COLO668 (cell line): ENCODE data around the gene ZNF276.
"Not testable (repeated sequence)": the region's sequence is repeated elsewhere in the genome, so short reads cannot be mapped to it uniquely, and the experiment has no call there.

Experiments
- DNase-seq: peaks from one replicate; lab custom pipeline; 2025; ENCODE audit not compliant: unreplicated experiment; lab: John Stamatoyannopoulos, UW

Gene ZNF276

DNA sequence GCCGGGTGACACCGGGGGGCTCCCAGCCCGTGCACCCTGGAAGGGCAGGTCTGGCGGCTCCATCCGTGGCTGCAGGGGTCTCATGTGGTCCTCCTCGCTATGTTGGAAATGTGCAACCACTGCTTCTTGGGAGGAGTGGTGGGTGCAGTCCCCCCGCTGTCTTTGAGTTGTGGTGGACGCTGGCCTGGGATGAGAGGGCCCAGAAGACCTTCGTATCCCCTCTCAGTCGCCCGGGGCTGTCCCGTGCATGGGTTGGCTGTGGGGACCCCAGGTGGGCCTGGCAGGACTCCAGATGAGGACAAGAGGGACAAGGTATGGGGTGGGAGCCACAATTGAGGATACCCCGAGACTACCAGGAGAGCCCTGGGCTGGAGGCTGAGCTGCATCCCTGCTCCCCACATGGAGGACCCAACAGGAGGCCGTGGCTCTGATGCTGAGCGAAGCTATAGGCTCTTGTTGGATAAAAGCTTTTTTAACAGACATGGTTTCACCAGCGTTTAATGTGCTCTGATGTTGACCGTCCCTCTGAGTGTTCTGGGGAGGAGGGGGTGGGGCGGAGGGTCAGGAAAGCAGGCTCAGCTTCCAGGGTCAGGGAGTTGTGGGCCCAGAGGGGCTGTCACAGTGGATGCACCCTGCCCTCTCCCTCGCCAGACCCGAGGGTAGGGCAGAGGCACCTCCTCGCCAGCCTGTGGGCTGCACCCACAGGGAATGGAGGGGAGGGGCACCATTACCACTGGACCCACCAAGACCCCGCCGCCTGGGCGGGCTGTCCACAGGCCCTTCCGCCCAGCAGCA is 25.3 kb upstream of the ZNF276 start:
- no peak for DNase-seq

- DNase-seq, result no peak
Observed at GRCh38 chr16:89696670-89697128, 24.6 kb upstream of the ZNF276 start.

GRCh38 chr16:89697161-89697615 is 24.1 kb upstream of the ZNF276 start:
- DNase-seq, result peak; percentile 83

DNA sequence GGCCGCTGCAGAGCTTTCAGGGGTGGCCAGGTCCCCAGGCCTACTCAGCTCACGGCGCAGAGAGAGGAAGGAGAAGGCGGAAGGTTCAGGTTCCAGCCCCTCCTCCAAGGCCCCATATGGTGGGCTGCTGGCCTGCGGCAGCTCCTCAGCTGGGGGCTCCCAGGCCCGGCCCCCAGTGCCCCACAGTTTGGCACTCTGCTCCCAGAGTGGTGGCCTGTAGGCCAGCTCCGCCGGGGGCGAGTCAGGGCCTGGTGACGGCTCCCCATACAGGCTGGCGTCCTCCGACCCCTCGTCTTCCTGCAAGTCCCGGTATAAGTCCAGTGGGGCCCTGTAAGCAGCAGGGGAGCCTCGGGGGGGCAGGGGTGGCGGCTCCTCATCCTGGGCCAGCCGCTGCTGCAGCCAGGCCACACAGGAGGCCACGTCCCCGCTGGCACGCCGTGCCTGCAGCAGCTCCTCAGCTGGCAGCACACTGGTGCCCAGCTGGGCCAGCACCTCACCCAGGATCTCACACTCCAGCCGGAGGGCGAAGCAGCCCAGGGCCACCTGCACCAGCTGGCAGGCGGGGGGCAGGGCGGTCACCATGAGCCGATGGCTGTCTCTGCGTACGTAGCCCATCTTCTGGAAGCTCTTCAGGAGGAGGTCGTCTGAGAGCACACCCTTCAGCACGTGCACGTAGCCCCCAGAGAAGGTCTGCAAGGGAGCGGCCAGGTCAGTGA is 23.6 kb upstream of the ZNF276 start:
- DNase-seq, result peak; percentile 68

- DNase-seq, result not testable (repeated sequence)
Observed at GRCh38 chr16:89698717-89699116, 22.6 kb upstream of the ZNF276 start.

DNA sequence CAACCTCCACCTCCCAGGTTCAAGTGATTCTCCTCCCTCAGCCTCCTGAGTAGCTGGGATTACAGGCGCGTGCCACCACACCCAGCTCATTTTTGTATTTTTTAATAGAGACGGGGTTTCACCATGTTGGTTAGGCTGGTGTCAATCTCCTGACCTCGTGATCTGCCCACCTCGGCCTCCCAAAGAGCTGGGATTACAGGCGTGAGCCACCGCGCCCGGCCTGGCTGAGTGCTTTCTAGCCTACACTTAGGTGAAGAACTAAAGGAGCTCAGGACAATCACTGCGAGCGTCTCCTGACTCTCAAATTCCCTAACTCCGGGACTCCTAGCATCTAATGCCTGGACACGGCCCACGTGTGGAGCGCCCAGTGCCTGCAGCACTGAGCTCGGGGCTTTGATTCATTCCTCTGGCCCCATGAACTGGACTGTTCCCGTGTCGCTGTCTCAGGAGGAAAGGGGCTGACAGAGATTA is 21.7 kb upstream of the ZNF276 start:
- DNase-seq, result not testable (repeated sequence)

GRCh38 chr16:89700100-89700648 is 21.2 kb upstream of the ZNF276 start:
- peak; percentile 100 for DNase-seq

DNA sequence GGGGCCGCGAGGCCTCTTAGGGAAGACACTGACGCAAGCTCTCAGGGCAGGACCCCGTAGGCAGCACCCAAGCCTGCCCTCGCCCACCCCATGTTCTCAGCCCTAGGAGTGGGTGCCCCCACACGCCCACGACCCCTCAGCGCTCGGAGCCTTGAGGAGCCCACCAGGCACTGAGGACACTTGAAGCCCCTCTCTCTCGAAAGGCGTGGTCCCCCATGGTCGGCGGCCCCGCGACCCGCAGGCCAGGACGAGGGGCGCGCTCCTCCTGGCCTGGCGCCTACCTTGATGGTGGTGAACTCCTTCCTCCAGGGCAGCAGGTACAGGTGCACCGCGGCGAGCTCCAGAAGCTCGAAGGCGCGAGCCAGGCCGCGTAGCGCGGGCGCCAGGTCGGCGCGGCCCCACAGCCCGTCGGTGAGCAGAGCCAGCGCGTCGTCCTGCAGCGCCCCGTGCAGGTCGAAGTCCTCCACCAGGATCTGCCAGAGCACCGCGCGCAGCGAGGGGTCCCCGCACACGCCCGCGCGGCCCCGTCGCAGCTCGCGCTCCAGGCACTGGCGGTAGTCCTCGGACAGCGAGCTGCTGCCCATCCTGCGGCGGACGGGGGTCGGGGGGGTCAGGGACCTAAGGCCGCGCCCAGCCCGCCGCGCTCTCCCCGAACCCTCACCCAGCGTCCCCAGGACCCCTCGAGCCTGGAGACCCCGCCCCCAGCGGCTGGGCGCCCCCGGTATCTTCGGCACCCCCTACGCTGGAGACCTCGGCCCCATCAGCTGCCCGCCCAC is 20.5 kb upstream of the ZNF276 start:
- DNase-seq, result peak; percentile 86

DNA sequence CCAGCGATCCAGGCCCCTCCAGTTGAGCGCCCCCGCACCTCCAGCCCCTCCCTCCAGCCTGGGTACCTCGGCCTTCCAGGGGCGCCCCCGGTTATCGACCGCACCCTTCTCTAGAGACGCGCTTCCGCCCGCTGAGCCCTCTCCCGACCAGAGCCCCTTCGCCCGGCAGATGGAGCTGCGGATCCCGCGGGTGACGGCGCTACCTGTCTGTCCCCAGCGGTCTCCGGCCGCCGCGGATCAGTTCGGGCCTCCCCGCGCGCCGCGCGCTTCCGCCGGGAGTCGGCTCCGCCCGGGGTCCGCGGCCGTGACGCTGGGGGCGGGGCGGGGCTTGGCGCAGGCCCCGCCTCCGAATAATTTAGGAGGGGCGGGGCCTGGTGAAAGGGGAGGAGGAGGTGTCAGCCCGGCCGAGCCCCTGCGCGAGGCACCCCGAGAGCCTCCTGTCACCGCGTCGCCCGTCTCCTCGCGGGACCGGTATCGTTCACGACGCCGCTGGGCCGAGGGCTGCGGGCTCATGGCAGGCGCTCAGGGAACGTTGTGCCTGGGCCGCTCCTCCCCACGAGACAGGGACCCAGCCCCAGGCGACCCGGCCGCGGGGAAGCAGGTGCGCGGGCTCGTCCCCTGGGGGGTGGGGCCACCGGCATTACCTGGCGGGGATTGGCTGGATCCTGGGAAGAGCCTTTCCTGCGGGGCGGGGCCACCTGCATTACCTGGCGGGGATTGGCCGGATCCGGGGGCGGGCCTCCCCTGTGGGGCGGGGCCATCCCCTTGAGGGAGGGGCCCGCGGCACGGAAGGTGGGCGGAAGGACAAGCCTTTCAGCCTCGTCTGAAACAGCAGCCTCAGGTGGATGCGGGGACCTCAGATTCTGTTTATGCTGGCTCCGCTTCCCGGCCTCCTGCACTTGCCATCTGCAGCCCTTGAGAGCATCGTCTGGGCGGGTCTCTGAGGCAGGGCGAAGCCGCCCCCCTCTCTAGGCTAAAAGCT is 19.6 kb upstream of the ZNF276 start, which contains the start of gene SPATA2L:
SPATA2L (minus strand) TSS at position 281 of the 982 bp plus-strand sequence. CDS start 473 bp downstream, outside the sequence.
- peak; percentile 99 for DNase-seq

GRCh38 chr16:89704281-89704680 is 17.1 kb upstream of the ZNF276 start:
- no peak for DNase-seq

DNA sequence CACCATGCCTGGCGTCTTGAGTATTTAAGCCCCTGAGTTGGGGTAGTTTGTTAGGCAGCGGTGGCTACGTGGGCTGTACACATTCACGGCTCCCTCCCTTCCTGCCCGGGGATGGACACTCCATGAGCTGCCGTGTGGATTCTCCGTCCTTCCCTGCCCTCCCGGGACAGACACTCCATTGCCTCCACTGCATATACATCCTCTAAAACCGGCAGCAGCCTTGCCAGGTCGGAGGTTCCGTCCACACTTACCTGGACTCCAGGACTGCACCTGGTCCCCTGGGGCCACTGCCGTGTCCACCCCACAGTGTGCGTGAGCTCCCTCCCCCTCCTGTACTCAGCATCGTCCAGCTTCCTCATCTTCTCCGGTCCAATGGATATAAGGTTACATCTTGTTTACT is 16.3 kb upstream of the ZNF276 start:
- no peak for DNase-seq

DNA sequence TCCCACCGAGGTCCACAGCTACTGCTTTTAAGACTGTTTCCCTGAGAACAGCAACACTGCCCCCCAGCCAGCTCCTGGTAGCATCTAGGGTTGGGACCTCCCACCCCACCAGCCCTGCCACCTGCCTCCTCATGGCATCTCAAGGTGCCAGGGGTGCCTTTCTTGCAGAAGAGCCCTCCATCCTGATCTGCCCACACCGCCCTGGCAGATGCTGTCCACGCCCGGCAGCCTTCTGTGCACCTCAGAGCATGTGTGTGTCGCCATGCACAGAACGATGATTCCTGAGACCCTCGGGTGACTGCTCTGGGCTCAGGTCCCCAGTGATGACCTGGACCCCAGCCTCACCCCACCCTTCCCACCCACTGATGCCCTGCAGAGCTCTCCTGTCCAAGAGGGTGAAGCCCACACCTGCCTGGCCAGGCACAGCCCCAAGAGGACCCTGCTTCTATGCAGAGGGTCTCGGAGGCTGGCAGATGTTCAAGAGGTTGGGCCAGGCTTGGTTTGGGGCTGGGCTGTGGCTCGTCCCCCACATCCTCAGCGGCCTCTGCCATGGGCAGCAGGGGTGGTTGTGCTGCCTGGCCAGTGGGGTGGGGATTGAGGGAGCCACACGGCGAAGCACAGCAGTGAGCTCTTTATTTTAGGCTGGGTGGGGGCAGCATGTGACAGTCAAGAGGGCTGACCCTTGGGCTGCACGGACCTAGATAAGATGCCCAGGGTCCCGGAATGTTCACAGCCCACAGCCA is 14.6 kb upstream of the ZNF276 start:
- DNase-seq, result no peak

- DNase-seq, result no peak
Observed at GRCh38 chr16:89707695-89708094, 13.6 kb upstream of the ZNF276 start.

GRCh38 chr16:89708481-89708931 is 12.8 kb upstream of the ZNF276 start:
- DNase-seq, result no peak

- DNase-seq, result no peak
Observed at GRCh38 chr16:89709166-89709565, 12.2 kb upstream of the ZNF276 start.

- DNase-seq, result no peak
Observed at GRCh38 chr16:89709716-89710432, 11.5 kb upstream of the ZNF276 start.

DNA sequence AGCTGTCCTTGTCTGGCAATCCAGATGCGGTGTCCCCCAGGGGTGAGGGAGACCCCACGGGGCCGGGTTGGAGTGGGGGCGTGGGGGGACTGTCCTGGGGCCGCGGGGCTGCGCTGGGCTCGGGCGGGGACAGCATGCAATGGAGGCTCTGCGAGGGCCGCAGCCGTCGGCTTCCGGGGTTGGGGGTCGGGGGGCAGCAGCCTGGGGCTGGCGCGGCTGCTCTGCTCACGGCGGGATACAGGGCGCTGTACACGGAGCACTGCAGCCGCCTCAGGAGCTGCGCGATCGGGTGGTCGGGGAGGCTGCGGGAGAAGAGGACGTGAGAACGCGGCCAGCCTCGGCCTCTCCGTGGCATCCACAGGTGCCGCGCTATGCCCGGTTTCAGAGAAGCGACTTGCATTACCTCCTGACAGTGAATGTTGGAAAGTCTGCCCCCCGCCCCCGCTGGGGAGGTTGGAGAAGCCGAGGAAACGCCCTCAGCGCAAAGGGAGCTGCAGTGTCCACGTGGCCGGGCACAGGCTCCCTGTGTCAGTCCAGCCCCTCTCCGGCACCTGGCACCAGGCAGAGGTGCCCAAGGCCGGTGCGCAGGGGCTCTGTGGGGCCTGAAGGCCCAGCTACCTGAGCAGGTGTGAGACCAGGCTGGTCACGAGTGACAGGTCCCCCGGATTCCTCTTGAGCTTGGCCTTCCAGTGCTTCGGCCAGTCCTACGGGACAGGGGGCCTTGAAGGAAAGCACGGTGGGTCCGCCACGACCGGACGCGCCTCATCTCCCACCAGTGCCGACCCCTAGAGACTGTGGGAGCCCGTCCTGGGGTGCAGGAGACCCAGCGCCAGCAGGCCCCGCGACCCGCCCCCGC is 10.4 kb upstream of the ZNF276 start:
- peak; percentile 33 for DNase-seq
